ENCODE results near the gene CBX4. TPM values are rescaled to one million over a fixed set of nuclear protein-coding genes. Genes with fewer than 3 reads are reported as not detected.

CBX4 gene
- total and polyA plus RNA-seq, 2 of the 13 experiments (the other 11 are each of a cell fraction or from before 2014, with no cell fraction given): 25.8 to 50.8 TPM

DNA sequence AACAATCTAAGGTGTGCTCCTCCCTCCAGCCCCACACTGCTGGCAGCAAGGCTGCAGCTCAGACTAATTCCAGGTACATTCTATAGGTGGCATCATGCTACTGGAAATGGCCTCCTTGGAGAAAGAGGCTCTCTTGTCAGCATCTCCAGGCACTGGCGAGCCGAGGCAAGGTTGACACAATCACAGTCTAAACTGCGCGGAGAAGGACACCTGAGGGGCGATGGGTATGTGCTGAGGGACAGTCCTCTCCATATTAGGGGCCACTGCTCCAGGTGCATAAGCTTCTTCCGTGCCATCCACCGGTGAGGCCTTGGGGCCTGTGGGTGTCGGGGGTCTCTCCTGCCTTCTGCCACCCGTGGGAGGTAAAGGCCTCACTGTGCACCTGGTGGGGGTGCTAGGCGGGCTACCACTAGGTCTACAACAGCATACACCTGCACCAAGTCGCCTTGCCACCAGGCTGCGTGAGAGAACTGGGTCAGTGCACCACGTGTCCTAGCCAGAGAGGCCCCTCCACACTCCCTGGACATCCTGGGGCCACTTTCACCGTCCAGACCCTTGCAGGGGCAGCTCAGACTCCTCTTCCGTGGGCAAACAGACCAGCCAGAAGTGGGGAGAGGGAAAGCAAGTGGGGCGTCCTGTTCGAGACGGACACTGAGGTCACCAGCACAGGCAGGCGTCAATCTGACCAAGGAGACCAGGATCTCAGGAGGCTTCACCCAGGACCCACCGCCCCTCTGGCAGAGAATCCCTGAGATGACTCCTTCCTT is 30.3 kb downstream of the CBX4 start (continued):
- TF ChIP-seq TRIM24 (CRISPR knock-in tag; IDR thresholded peaks at IDR 0.05): no peak
- TF ChIP-seq KDM5B (CRISPR knock-in tag; IDR thresholded peaks at IDR 0.05; ENCODE audit: borderline replicate concordance): peak; percentile 76; the same call in 1 of the 2 replicates
- TF ChIP-seq HIVEP1 (CRISPR knock-in tag; IDR thresholded peaks at IDR 0.05): 0 out of 2 replicates have a peak, but pooled peaks have one; percentile 35
- TF ChIP-seq, protein P1, sequence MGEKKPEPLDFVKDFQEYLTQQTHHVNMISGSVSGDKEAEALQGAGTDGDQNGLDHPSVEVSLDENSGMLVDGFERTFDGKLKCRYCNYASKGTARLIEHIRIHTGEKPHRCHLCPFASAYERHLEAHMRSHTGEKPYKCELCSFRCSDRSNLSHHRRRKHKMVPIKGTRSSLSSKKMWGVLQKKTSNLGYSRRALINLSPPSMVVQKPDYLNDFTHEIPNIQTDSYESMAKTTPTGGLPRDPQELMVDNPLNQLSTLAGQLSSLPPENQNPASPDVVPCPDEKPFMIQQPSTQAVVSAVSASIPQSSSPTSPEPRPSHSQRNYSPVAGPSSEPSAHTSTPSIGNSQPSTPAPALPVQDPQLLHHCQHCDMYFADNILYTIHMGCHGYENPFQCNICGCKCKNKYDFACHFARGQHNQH (CRISPR knock-in tag; IDR thresholded peaks at IDR 0.05): no peak; the same call in 1 of the 2 replicates
- TF ChIP-seq, protein P2, sequence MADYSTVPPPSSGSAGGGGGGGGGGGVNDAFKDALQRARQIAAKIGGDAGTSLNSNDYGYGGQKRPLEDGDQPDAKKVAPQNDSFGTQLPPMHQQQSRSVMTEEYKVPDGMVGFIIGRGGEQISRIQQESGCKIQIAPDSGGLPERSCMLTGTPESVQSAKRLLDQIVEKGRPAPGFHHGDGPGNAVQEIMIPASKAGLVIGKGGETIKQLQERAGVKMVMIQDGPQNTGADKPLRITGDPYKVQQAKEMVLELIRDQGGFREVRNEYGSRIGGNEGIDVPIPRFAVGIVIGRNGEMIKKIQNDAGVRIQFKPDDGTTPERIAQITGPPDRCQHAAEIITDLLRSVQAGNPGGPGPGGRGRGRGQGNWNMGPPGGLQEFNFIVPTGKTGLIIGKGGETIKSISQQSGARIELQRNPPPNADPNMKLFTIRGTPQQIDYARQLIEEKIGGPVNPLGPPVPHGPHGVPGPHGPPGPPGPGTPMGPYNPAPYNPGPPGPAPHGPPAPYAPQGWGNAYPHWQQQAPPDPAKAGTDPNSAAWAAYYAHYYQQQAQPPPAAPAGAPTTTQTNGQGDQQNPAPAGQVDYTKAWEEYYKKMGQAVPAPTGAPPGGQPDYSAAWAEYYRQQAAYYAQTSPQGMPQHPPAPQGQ (CRISPR knock-in tag; IDR thresholded peaks at IDR 0.05; ENCODE audit: borderline replicate concordance): 0 out of 2 replicates have a peak, but pooled peaks have one; percentile 38
- TF ChIP-seq, protein P3, sequence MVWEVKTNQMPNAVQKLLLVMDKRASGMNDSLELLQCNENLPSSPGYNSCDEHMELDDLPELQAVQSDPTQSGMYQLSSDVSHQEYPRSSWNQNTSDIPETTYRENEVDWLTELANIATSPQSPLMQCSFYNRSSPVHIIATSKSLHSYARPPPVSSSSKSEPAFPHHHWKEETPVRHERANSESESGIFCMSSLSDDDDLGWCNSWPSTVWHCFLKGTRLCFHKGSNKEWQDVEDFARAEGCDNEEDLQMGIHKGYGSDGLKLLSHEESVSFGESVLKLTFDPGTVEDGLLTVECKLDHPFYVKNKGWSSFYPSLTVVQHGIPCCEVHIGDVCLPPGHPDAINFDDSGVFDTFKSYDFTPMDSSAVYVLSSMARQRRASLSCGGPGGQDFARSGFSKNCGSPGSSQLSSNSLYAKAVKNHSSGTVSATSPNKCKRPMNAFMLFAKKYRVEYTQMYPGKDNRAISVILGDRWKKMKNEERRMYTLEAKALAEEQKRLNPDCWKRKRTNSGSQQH (CRISPR knock-in tag; IDR thresholded peaks at IDR 0.05; ENCODE audit: low read depth): 0 out of 2 replicates have a peak, but pooled peaks have one; percentile 26
- no peak for TF ChIP-seq ZNF879 (CRISPR knock-in tag; IDR thresholded peaks at IDR 0.05)
- no peak for TF ChIP-seq RELA (CRISPR knock-in tag; IDR thresholded peaks at IDR 0.05)
- TF ChIP-seq HNRNPH1 (optimal IDR thresholded peaks at IDR 0.05; ENCODE audit: low read depth, low read length): no peak
- TF ChIP-seq, protein P4, sequence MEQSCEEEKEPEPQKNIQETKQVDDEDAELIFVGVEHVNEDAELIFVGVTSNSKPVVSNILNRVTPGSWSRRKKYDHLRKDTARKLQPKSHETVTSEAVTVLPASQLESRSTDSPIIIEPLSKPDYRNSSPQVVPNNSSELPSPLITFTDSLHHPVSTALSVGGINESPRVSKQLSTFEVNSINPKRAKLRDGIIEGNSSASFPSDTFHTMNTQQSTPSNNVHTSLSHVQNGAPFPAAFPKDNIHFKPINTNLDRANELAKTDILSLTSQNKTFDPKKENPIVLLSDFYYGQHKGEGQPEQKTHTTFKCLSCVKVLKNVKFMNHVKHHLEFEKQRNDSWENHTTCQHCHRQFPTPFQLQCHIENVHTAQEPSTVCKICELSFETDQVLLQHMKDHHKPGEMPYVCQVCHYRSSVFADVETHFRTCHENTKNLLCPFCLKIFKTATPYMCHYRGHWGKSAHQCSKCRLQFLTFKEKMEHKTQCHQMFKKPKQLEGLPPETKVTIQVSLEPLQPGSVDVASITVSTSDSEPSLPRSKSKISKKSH (CRISPR knock-in tag; IDR thresholded peaks at IDR 0.05; ENCODE audit: borderline replicate concordance): no peak; the same call in 1 of the 2 replicates
- no peak for TF ChIP-seq SIX4 (CRISPR knock-in tag; IDR thresholded peaks at IDR 0.05)
- TF ChIP-seq ZNF33A (CRISPR knock-in tag; IDR thresholded peaks at IDR 0.05; ENCODE audit: borderline replicate concordance): no peak
- TF ChIP-seq ZNF777 (CRISPR knock-in tag; IDR thresholded peaks at IDR 0.05): no peak; the same call in 1 of the 2 replicates
- no peak; the same call in 1 of the 2 replicates for TF ChIP-seq BORCS8-MEF2B (CRISPR knock-in tag; IDR thresholded peaks at IDR 0.05)
- no peak for TF ChIP-seq FOSL1 (CRISPR knock-in tag; IDR thresholded peaks at IDR 0.05; ENCODE audit: borderline replicate concordance)
- TF ChIP-seq, protein P5, sequence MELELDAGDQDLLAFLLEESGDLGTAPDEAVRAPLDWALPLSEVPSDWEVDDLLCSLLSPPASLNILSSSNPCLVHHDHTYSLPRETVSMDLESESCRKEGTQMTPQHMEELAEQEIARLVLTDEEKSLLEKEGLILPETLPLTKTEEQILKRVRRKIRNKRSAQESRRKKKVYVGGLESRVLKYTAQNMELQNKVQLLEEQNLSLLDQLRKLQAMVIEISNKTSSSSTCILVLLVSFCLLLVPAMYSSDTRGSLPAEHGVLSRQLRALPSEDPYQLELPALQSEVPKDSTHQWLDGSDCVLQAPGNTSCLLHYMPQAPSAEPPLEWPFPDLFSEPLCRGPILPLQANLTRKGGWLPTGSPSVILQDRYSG (CRISPR knock-in tag; IDR thresholded peaks at IDR 0.05): no peak
- TF ChIP-seq ZNF234 (CRISPR knock-in tag; conservative IDR thresholded peaks at IDR 0.05): no peak
- TF ChIP-seq ZNF674 (CRISPR knock-in tag; IDR thresholded peaks at IDR 0.05; ENCODE audit: low read depth): no peak
- TF ChIP-seq ZNF354B (CRISPR knock-in tag; IDR thresholded peaks at IDR 0.05): no peak
- TF ChIP-seq IRF2 (CRISPR knock-in tag; IDR thresholded peaks at IDR 0.05): peak; percentile 61; the same call in 1 of the 2 replicates
- TF ChIP-seq, protein P6, sequence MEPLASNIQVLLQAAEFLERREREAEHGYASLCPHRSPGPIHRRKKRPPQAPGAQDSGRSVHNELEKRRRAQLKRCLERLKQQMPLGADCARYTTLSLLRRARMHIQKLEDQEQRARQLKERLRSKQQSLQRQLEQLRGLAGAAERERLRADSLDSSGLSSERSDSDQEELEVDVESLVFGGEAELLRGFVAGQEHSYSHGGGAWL (CRISPR knock-in tag; IDR thresholded peaks at IDR 0.05): no peak
- TF ChIP-seq ZNF33B (CRISPR knock-in tag; IDR thresholded peaks at IDR 0.05): no peak
